ENCODE data around the gene TRIM33. TPM values are rescaled to one million over a fixed set of nuclear protein-coding genes. Genes with fewer than 3 reads are reported as not detected.
A peak's percentile ranks its signal among the peaks of the same experiment; 100 is the strongest.

Gene TRIM33
- total RNA-seq (2021; ENCODE audit: unreplicated experiment) (41.2 TPM), Bru-seq, nascent RNA (percentile 91 among the genes with signal in this experiment), BruChase-seq, experiment 1, labeled RNA remaining after a 6-hour chase (percentile 85 among the genes with signal in this experiment), BruChase-seq, experiment 2, labeled RNA remaining after a 2-hour chase (percentile 89 among the genes with signal in this experiment)
- 19.7 and 20.4 TPM in 2 replicates for polyA plus RNA-seq (2012)
- long read RNA-seq, full-length matches to known transcripts, result 50 of 99 reads
- long read RNA-seq, partial matches to known transcripts, result 14 of 99 reads
- long read RNA-seq, other reads (novel, unspliced or antisense), result 35 of 99 reads

DNA sequence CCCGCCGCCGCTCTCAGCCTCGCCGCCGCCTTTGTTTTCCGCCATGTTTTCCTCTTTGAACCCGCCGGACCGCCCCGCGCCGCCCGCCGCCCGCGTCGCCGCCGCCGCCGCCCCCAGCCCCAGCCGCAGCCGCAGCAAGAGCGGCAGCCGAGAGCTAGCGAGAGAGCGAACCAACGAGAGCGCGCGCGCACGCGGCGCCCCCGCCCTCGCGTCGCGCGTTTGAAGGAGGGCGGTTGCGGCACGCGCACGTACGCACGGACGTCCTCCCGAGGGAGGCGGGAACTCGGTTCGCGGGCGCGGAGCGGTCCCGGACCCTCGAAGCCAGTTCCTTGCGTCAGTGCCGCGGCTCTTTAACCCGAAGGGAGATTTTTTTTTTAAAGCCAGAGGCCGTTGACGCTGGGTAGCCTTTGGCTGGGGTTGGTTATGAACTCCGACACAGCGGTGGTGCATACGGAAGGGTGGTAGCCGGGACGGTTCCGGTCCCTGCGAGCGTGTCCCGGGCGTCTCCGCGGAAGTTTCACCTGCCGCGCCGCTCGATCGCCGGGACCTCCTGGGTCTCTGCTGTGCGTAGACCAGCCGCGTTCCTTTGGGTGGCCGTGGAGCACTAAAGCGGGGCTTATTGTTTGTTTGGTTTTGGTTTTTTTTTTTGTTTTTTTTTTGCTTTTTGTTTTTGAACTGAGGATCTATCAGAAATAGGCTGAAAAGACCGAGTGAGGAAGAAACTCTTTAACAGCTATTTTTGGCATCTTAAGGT, at the start of gene TRIM33:
Gene TRIM33, minus strand, starts transcription at position 172 of the 754 bp plus-strand sequence. Its CDS starts 127 bp downstream, at position 45.
- CTCF ChIA-PET, result interaction anchor here (0.6 kb wide), 1 partner anchor 47 kb away, joined by 3 read pairs; no protein-coding TSS in a partner anchor
- Histone ChIP-seq H3K4me2 (ENCODE audit: low read length) (peak within 1 kb of the TSS; percentile 92), H3K4me1 (ENCODE audit: control insufficient read depth in 1 of 2, insufficient read depth in 2 of 2, low read length in 2 of 2) (peaks cover 9 to 31% of the 10 kb centered on the region in 2 experiments; a peak in 3 of 4 replicates), H3K36me3 (ENCODE audit: control insufficient read depth in 1 of 2, insufficient read depth in 2 of 2, low read length in 2 of 2) (peaks cover 0 to 9% of the 10 kb centered on the region in 2 experiments; a peak in 2 of 4 replicates), H3K9ac (ENCODE audit: low read length) (peak within 1 kb of the TSS; percentile 90), H2AFZ (ENCODE audit: low read depth, low read length, poor library complexity, severe bottlenecking) (no peak within 1 kb of the TSS), H3K27me3 (ENCODE audit: insufficient read depth, low read length) (no peaks in the 10 kb centered on the region), H3K4me3 (replicated peaks in 1 of 2; ENCODE audit: low read depth in 1 of 2, low read length in 2 of 2) (peak within 1 kb of the TSS; percentile 91), H3K9me2 (ENCODE audit: insufficient read depth) (no peaks in the 10 kb centered on the region), H3K79me2 (ENCODE audit: insufficient read depth, low read length) (peaks cover 45% of the 10 kb centered on the region), H3K9me3 (ENCODE audit: control insufficient read depth in 1 of 2, insufficient read depth in 1 of 2, low read depth in 1 of 2, low read length in 2 of 2) (no peaks in the 10 kb centered on the region), H4K20me1 (ENCODE audit: insufficient read depth) (no peaks in the 10 kb centered on the region), H3K27ac (ENCODE audit: low read depth, low read length) (peak within 1 kb of the TSS; percentile 90)
- DNase-seq (ENCODE audit: low read depth, low spot score) (peak; percentile 86), ATAC-seq (peak; percentile 86)
- intact Hi-C loops (cut with micrococcal nuclease), result loop anchor here (5.0 kb wide), 1 partner anchor 39 kb away; no protein-coding TSS in a partner anchor
- RAD21 ChIA-PET (ENCODE audit: low non-redundant PET in 1 of 2, low total read pairs in 2 of 2, uncharacterized antibody in 2 of 2, unreplicated experiment in 2 of 2), result interaction anchor here in 1 of 2 experiments (0.6 kb wide), 1 partner anchor 10 kb away, joined by 3 read pairs; no protein-coding TSS in a partner anchor
- TSS peak; percentile 95 for BruUV-seq (replicated peaks)
- POLR2A ChIA-PET, result interaction anchor here (0.7 to 1.9 kb wide), 3 partner anchors 12 to 42 kb away, joined by 3 to 5 read pairs (median 3); no protein-coding TSS in a partner anchor
- TF ChIP-seq RAD21 (IDR thresholded peaks at IDR 0.05; ENCODE audit: low read depth), result no peak
- no peak for TF ChIP-seq CEBPB (IDR thresholded peaks at IDR 0.05; ENCODE audit: low read depth)
- TF ChIP-seq EGR1 (IDR thresholded peaks at IDR 0.05; ENCODE audit: low read depth), result peak; percentile 80
- no peak for TF ChIP-seq EZH2 (IDR thresholded peaks at IDR 0.05)
- TF ChIP-seq, protein P1, sequence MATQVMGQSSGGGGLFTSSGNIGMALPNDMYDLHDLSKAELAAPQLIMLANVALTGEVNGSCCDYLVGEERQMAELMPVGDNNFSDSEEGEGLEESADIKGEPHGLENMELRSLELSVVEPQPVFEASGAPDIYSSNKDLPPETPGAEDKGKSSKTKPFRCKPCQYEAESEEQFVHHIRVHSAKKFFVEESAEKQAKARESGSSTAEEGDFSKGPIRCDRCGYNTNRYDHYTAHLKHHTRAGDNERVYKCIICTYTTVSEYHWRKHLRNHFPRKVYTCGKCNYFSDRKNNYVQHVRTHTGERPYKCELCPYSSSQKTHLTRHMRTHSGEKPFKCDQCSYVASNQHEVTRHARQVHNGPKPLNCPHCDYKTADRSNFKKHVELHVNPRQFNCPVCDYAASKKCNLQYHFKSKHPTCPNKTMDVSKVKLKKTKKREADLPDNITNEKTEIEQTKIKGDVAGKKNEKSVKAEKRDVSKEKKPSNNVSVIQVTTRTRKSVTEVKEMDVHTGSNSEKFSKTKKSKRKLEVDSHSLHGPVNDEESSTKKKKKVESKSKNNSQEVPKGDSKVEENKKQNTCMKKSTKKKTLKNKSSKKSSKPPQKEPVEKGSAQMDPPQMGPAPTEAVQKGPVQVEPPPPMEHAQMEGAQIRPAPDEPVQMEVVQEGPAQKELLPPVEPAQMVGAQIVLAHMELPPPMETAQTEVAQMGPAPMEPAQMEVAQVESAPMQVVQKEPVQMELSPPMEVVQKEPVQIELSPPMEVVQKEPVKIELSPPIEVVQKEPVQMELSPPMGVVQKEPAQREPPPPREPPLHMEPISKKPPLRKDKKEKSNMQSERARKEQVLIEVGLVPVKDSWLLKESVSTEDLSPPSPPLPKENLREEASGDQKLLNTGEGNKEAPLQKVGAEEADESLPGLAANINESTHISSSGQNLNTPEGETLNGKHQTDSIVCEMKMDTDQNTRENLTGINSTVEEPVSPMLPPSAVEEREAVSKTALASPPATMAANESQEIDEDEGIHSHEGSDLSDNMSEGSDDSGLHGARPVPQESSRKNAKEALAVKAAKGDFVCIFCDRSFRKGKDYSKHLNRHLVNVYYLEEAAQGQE (IDR thresholded peaks at IDR 0.05; ENCODE audit: low read depth), result no peak
- TF ChIP-seq SP1 (IDR thresholded peaks at IDR 0.05; ENCODE audit: low read depth), result peak; percentile 57
- peak; percentile 76; the same call in 1 of the 2 replicates for TF ChIP-seq CBX3 (IDR thresholded peaks at IDR 0.05; ENCODE audit: low read depth)
- TF ChIP-seq POLR2AphosphoS5 (IDR thresholded peaks at IDR 0.05; ENCODE audit: low read depth, low read length), result peak; percentile 94
- TF ChIP-seq, protein P2, sequence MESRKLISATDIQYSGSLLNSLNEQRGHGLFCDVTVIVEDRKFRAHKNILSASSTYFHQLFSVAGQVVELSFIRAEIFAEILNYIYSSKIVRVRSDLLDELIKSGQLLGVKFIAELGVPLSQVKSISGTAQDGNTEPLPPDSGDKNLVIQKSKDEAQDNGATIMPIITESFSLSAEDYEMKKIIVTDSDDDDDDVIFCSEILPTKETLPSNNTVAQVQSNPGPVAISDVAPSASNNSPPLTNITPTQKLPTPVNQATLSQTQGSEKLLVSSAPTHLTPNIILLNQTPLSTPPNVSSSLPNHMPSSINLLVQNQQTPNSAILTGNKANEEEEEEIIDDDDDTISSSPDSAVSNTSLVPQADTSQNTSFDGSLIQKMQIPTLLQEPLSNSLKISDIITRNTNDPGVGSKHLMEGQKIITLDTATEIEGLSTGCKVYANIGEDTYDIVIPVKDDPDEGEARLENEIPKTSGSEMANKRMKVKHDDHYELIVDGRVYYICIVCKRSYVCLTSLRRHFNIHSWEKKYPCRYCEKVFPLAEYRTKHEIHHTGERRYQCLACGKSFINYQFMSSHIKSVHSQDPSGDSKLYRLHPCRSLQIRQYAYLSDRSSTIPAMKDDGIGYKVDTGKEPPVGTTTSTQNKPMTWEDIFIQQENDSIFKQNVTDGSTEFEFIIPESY (IDR thresholded peaks at IDR 0.05; ENCODE audit: extremely low read depth, insufficient replicate concordance, low read length), result peak; percentile 26
- TF ChIP-seq, protein P3, sequence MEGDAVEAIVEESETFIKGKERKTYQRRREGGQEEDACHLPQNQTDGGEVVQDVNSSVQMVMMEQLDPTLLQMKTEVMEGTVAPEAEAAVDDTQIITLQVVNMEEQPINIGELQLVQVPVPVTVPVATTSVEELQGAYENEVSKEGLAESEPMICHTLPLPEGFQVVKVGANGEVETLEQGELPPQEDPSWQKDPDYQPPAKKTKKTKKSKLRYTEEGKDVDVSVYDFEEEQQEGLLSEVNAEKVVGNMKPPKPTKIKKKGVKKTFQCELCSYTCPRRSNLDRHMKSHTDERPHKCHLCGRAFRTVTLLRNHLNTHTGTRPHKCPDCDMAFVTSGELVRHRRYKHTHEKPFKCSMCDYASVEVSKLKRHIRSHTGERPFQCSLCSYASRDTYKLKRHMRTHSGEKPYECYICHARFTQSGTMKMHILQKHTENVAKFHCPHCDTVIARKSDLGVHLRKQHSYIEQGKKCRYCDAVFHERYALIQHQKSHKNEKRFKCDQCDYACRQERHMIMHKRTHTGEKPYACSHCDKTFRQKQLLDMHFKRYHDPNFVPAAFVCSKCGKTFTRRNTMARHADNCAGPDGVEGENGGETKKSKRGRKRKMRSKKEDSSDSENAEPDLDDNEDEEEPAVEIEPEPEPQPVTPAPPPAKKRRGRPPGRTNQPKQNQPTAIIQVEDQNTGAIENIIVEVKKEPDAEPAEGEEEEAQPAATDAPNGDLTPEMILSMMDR (IDR thresholded peaks at IDR 0.05 in 2 of 3, conservative IDR thresholded peaks at IDR 0.05 in 1 of 3; ENCODE audit: borderline replicate concordance in 1 of 3, insufficient read depth in 1 of 3, low read depth in 2 of 3, low read length in 2 of 3), result no peak
- no peak; the same call in 1 of the 2 replicates for TF ChIP-seq JUND (IDR thresholded peaks at IDR 0.05)
- TF ChIP-seq, protein P4, sequence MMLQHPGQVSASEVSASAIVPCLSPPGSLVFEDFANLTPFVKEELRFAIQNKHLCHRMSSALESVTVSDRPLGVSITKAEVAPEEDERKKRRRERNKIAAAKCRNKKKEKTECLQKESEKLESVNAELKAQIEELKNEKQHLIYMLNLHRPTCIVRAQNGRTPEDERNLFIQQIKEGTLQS (IDR thresholded peaks at IDR 0.05), result no peak; the same call in 1 of the 2 replicates
- peak; percentile 82 for TF ChIP-seq SIN3A (IDR thresholded peaks at IDR 0.05; ENCODE audit: low read depth)
- TF ChIP-seq ELF1 (IDR thresholded peaks at IDR 0.05; ENCODE audit: borderline replicate concordance, low read depth), result peak; percentile 8; the same call in 1 of the 2 replicates
- peak; percentile 90 for TF ChIP-seq POLR2A (IDR thresholded peaks at IDR 0.05; ENCODE audit: borderline replicate concordance, extremely low read depth, insufficient read depth, insufficient read length)
- TF ChIP-seq TCF7L2 (IDR thresholded peaks at IDR 0.05; ENCODE audit: borderline replicate concordance, extremely low read depth, insufficient read depth, insufficient read length), result peak; percentile 83
- TF ChIP-seq ZFX (IDR thresholded peaks at IDR 0.05), result peak; percentile 81
